ENCODE results near the gene FOXL3. TPM values are rescaled to one million over a fixed set of nuclear protein-coding genes. Genes with fewer than 3 reads are reported as not detected.
A peak's percentile ranks its signal among the peaks of the same experiment; 100 is the strongest.

The FOXL3 gene
- total RNA-seq, 6 experiments from 2014 or later = not detected

GRCh38 chr7:315516-316265 is 25.7 kb downstream of the FOXL3 start:
- DNase-seq (no peak), ATAC-seq (no peak)
- Histone ChIP-seq H3K4me3 (no peak overlapping the region), H3K27me3 (no peaks in the 10 kb centered on the region), H3K27ac (no peak overlapping the region), H3K9me3 (no peaks in the 10 kb centered on the region), H3K4me1 (peaks cover 0 to 13% (median 0%) of the 10 kb centered on the region in 4 donors), H3K36me3 (no peaks in the 10 kb centered on the region)
- intact Hi-C loops (cut with DNase I) = no loop called here
- TF ChIP-seq CTCF (IDR thresholded peaks at IDR 0.05) (no peak), POLR2A (IDR thresholded peaks at IDR 0.05) (no peak)
- 60% methylated on average over 9 of the region's 16 CpGs for WGBS (ENCODE audit: insufficient coverage, low coverage, low lambda C conversion rate, missing lambda C conversion rate)

DNA sequence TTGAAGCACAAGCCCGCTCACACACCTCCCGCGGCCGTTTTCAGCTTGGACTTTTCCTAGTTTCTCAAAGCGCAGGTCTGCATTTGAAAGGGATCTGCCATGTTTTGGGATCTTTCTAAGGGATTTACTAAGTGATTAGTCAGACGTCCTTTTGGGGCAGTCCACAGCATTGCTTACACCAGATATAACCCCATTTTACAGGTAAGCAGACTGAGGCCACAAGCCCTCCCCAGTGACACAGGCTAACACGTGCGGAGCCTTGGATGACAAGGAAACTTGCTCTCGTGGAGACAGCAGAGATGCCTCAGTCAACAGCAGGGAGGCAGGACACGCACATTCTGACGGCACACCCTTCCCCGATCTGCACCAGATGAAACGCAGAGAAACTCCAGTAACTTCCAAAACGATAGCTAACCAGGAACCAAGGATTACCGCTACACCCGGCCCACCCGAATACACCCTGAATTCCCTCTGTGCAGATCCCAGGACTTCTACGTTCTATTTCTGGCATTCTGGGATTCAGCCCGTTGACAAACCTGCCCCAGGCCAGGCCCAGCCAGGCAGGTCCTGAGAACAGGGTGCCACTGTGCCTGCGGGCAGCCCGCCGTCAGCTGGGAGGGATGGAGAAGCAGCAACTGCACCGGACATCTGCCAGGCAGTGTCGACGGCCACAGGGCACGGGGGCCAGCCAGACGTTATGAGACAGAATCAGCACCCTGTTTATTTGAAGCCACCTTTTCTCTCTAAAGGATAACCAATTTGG is 27.9 kb downstream of the FOXL3 start:
- Histone ChIP-seq H3K27me3 (no peaks in the 10 kb centered on the region), H3K4me3 (no peak overlapping the region), H3K27ac (no peak overlapping the region), H3K9me3 (no peaks in the 10 kb centered on the region), H3K4me1 (peaks cover 0 to 13% (median 0%) of the 10 kb centered on the region in 4 donors), H3K36me3 (no peaks in the 10 kb centered on the region)
- DNase-seq = peak in 1 of 3 donors; percentile 52
- no peak for ATAC-seq
- 47% methylated on average over 3 of the region's 27 CpGs for WGBS (ENCODE audit: insufficient coverage, low coverage, low lambda C conversion rate, missing lambda C conversion rate)
- TF ChIP-seq CTCF (IDR thresholded peaks at IDR 0.05) = no peak
- no peak for TF ChIP-seq POLR2A (IDR thresholded peaks at IDR 0.05)
- intact Hi-C loops (cut with DNase I) = no loop called here

- peak in 3 of 4 donors; percentile 12 to 18 (median 13) for ATAC-seq
- DNase-seq = peak in 1 of 3 donors; percentile 42
- Histone ChIP-seq H3K27ac (no peak overlapping the region), H3K4me3 (no peak overlapping the region), H3K4me1 (peaks cover 0 to 13% (median 0%) of the 10 kb centered on the region in 4 donors), H3K36me3 (no peaks in the 10 kb centered on the region), H3K27me3 (no peaks in the 10 kb centered on the region), H3K9me3 (no peaks in the 10 kb centered on the region)
- TF ChIP-seq CTCF (IDR thresholded peaks at IDR 0.05) = no peak
- no peak for TF ChIP-seq POLR2A (IDR thresholded peaks at IDR 0.05)
- intact Hi-C loops (cut with DNase I) = no loop called here
- 60% methylated on average over 5 of the region's 9 CpGs for WGBS (ENCODE audit: insufficient coverage, low coverage, low lambda C conversion rate, missing lambda C conversion rate)
These were observed 28.5 kb downstream of the FOXL3 start for GRCh38 chr7:318476-318875.

DNA sequence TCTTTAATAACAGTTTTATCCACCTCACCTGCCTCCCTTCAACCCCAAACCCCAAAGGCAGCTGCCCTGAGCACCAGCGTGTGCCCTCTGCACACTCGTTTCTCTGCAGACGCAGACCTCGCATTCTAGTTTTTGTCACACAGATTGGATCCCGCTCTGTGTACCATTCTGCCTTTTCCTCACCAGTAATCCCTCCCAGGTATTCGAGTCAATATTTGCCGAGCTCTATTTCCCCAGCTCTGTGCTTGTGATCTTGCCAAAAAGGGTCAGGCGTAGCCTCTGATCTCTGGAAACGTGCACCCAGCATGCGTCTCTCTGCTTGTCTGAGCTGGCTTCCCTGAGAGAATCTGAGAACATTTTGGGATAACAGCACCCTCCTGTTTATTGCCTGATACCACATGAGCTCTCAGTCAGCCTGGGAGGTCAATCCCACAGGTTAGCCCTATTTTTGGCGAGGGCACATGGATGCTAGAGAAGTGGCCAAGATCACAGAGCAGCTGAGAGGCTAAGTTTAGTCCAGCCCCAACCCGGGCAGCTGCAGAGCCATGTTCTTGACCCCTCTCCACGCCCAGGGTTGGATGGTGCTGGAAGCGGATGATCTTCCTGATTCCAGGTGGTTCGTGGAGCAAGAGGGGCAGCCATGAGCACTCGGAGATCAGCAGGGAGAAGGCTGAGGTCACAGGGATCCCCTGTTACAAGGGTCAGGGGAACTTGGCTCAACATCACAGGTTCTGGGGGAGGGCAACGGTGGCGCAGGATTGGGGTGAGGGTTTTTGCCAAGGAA is 29.1 kb downstream of the FOXL3 start:
- no peaks in the 10 kb centered on the region for H3K36me3 ChIP-seq
- DNase-seq = peak in 1 of 3 donors; percentile 59
- H3K9me3 ChIP-seq = no peaks in the 10 kb centered on the region
- 8% methylated on average over 12 of the region's 18 CpGs for WGBS (ENCODE audit: insufficient coverage, low coverage, low lambda C conversion rate, missing lambda C conversion rate)
- no peak overlapping the region for H3K27ac ChIP-seq
- no peaks in the 10 kb centered on the region for H3K27me3 ChIP-seq
- intact Hi-C loops (cut with DNase I) = no loop called here
- H3K4me1 ChIP-seq = peaks cover 0 to 13% (median 0%) of the 10 kb centered on the region in 4 donors
- H3K4me3 ChIP-seq = no peak overlapping the region
- ATAC-seq = peak; percentile 72 to 82 (median 78)
- TF ChIP-seq CTCF (IDR thresholded peaks at IDR 0.05) (no peak), POLR2A (IDR thresholded peaks at IDR 0.05) (no peak)

Data from right lobe of liver (tissue), 6 donors.